Kidney (tissue), 14 donors: ENCODE results near the gene PPP6R3. TPM values are rescaled to one million over a fixed set of nuclear protein-coding genes. Genes with fewer than 3 reads are reported as not detected.

ENCODE experiments used
- DNase-seq, 5 donors: peaks; one replicate each; pipeline ENCODE4 v3.0.0-alpha.2; 2013 to 2020
- FAIRE-seq: peaks from 2 replicates; lab custom pipeline; 2012; peaks lifted over from hg19 to GRCh38; lab: Jason Lieb, UNC
- H3K27ac ChIP-seq, 2 donors: one replicate each; pipeline ENCODE4 v1.7.0; 2013; ENCODE audit warnings: low read depth in 2 of 2, low read length in 2 of 2, inconsistent platforms in 1 of 2
- H3K27me3 ChIP-seq: one replicate; pipeline ENCODE4 v1.7.1; 2013; ENCODE audit warnings: low read length, inconsistent platforms; ENCODE audit not compliant: control insufficient read depth, insufficient read depth
- H3K36me3 ChIP-seq, 3 donors: one replicate each; pipeline versions ENCODE4 v1.7.0 to v1.7.1; 2013; ENCODE audit warnings: low read length in 3 of 3, control low read depth in 1 of 3, inconsistent platforms in 1 of 3; ENCODE audit not compliant: insufficient read depth in 3 of 3, control insufficient read depth in 2 of 3
- H3K4me1 ChIP-seq, 3 donors: one replicate each; pipeline versions ENCODE4 v1.7.0 to v1.7.1; 2013; ENCODE audit warnings: low read length in 3 of 3, inconsistent platforms in 1 of 3, low read depth in 1 of 3; ENCODE audit not compliant: control insufficient read depth in 2 of 3, insufficient read depth in 2 of 3
- H3K4me3 ChIP-seq, 3 donors: one replicate each; pipeline versions ENCODE4 v1.7.0 to v1.8.1; 2013; ENCODE audit warnings: low read length in 3 of 3, control low read depth in 1 of 3, inconsistent platforms in 1 of 3
- H3K9ac ChIP-seq, 3 donors: one replicate each; pipeline versions ENCODE4 v1.7.0 to v1.7.1; 2013; ENCODE audit warnings: low read length in 3 of 3, control low read depth in 1 of 3, inconsistent platforms in 1 of 3
- H3K9me3 ChIP-seq, 3 donors: one replicate each; pipeline versions ENCODE4 v1.7.0 to v1.7.1; 2013; ENCODE audit warnings: low read length in 3 of 3, control low read depth in 1 of 3, inconsistent platforms in 1 of 3; ENCODE audit not compliant: control insufficient read depth in 2 of 3, insufficient read depth in 1 of 3
- CTCF ChIP-seq: IDR thresholded peaks from 3 replicates; pipeline ENCODE4 v1.5.1; 2012; ENCODE audit warnings: mild to moderate bottlenecking, moderate library complexity, borderline replicate concordance; ENCODE audit not compliant: insufficient read depth; ENCODE audit errors: extremely low read depth
- intact Hi-C: fragments of 100-400 bp; cut with DNase I; formaldehyde crosslinking; loops from one replicate; pipeline ENCODE4 v1.11.1; 2022
- polyA plus RNA-seq: library from polyadenylated mRNA; stranded (reverse); fragments of 350-450 nt; fragmentation: Illumina TruSeq; extraction: RNeasy Lipid Tissue Mini Kit (QIAGEN cat#74804); gene quantifications from one replicate; pipeline ENCODE4 v1.2.3, GENCODE V29; 2014; ENCODE audit warnings: low read depth, low replicate concordance; ENCODE audit not compliant: insufficient read depth
- total RNA-seq: library from RNA; stranded (reverse); fragmentation: NEBNext Ultra II Directional; extraction: Animal tissue kit (Norgen Biotek cat#: 25700); gene quantifications from one replicate; pipeline ENCODE4 v1.2.1, GENCODE V29; 2021
- donor health status: control.
- donor health status: control.
- donor health status: control.
- donor health status: control.
- donor health status: control.
- donor health status: DM: yes; HTN: yes; CAD: no.
- donor health status: Normal renal cell carcinoma (clear cell type).

PPP6R3 gene
- total and polyA plus RNA-seq, 2 donors from 2014 or later, result 30.3 to 108 TPM

- Histone ChIP-seq H3K4me1 (no peaks in the 10 kb centered on the region), H3K9me3 (no peaks in the 10 kb centered on the region), H3K27me3 (no peaks in the 10 kb centered on the region), H3K9ac (no peak overlapping the region), H3K27ac (no peak overlapping the region), H3K4me3 (no peak overlapping the region), H3K36me3 (peaks cover 2 to 32% (median 20%) of the 10 kb centered on the region in 3 donors)
- no peak for DNase-seq
- FAIRE-seq, result no peak
- no peak for TF ChIP-seq CTCF
- intact Hi-C loops, result no loop called here
These were observed 36.4 kb upstream of the PPP6R3 start for GRCh38 chr11:68424101-68424632.

GRCh38 chr11:68424981-68425865 lies 35.3 kb upstream of the PPP6R3 start:
- Histone ChIP-seq H3K27ac (no peak overlapping the region), H3K9me3 (peaks cover 0 to 8% (median 2%) of the 10 kb centered on the region in 3 donors), H3K27me3 (no peaks in the 10 kb centered on the region), H3K4me3 (no peak overlapping the region), H3K9ac (no peak overlapping the region), H3K4me1 (no peaks in the 10 kb centered on the region), H3K36me3 (peaks cover 6 to 33% (median 20%) of the 10 kb centered on the region in 3 donors)
- DNase-seq, result no peak
- intact Hi-C loops, result no loop called here
- no peak for TF ChIP-seq CTCF
- no peak for FAIRE-seq

- no peak for DNase-seq
- TF ChIP-seq CTCF, result no peak
These were observed 34.6 kb upstream of the PPP6R3 start for GRCh38 chr11:68425866-68426380.

More at GRCh38 chr11:68425866-68426380, 34.6 kb upstream of the PPP6R3 start:
- Histone ChIP-seq H3K27me3 (no peaks in the 10 kb centered on the region), H3K36me3 (peaks cover 8 to 35% (median 19%) of the 10 kb centered on the region in 3 donors), H3K9ac (no peak overlapping the region), H3K4me1 (no peaks in the 10 kb centered on the region), H3K4me3 (no peak overlapping the region), H3K27ac (no peak overlapping the region), H3K9me3 (peaks cover 0 to 8% (median 2%) of the 10 kb centered on the region in 3 donors)
- no peak for FAIRE-seq
- intact Hi-C loops, result no loop called here
